Subcutaneous preadipocyte (primary cell): ENCODE results near the gene LCE1C. TPM values are rescaled to one million over a fixed set of nuclear protein-coding genes. Genes with fewer than 3 reads are reported as not detected.

Source experiments
- total RNA-seq: library from RNA; depleted of rRNA; stranded (reverse); fragments of >200 nt; gene quantifications from 2 replicates; pipeline ENCODE4 v1.2.3, GENCODE V29; 2012

LCE1C gene, protein sequence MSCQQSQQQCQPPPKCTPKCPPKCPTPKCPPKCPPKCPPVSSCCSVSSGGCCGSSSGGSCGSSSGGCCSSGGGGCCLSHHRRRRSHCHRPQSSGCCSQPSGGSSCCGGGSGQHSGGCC
- not detected in 2 replicates for total RNA-seq

GRCh38 chr1:152806576-152806975, at the start of gene LCE1C:
LCE1C (minus strand) TSS chr1:152806651; CDS start chr1:152805478, 1,173 bp downstream.

GRCh38 chr1:152842556-152842955, 36.1 kb upstream of the LCE1C start, which contains the start of gene LCE6A:
LCE6A (plus strand) TSS chr1:152842856; CDS start chr1:152843521, 665 bp downstream.

GRCh38 chr1:152827173-152827572, 20.7 kb upstream of the LCE1C start, which contains the start of gene LCE1A:
LCE1A (plus strand) TSS chr1:152827473; CDS start chr1:152827473, 0 bp downstream.

GRCh38 chr1:152811671-152812070, 5.2 kb upstream of the LCE1C start, which contains the start of gene LCE1B:
LCE1B (plus strand) TSS chr1:152811971; CDS start chr1:152812447, 476 bp downstream.

GRCh38 chr1:152796421-152796820, 10.0 kb downstream of the LCE1C start, which contains the start of gene LCE1D:
LCE1D (plus strand) TSS chr1:152796721; CDS start chr1:152797795, 1,074 bp downstream.

DNA sequence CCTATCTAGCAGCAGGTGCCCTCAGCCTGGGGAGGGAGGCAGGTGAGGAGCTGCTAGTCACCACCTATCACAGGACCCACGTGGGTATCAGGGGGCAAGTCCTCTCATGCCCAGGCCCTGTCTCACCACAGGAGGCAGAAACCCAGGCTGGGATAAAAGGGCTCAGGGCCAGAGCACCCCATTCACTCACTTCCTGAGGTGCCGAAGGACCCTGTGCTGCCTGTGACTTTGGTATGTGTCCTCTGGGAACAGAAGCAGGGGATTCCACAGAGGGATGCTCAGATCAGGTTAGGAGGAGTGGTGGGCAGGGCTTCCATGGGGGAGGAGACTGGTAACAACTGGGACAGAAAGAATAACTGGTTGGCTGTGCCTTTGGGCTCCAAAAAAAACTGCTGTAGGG, 20.4 kb downstream of the LCE1C start, which contains the start of gene LCE1E:
LCE1E (plus strand) TSS at position 181 of the 400 bp plus-strand sequence. CDS start 1,043 bp downstream, outside the sequence.

DNA sequence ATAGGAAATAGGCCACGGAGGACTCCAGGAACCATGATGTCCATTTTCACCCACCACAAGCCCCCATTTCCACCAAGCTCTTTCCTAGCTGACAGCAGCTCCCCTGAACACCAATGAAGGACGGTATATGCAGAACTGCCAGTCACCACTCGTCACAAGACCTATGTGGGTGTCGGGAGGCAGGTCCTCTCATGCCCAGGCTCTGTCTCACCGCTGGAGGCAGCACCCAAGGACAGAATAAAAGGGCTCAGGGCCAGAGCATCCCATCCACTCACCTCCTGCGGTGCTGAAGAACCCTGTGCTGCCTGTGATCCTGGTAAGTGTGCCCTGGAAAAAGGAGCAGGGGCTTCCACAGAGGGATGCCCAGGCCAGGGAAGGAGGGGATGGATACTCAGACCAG, 31.6 kb downstream of the LCE1C start, which contains the start of gene LCE1F:
LCE1F (plus strand) TSS at position 266 of the 400 bp plus-strand sequence. CDS start 1,232 bp downstream, outside the sequence.

GRCh38 chr1:152757747-152758146, 48.7 kb downstream of the LCE1C start, which contains the start of gene KPRP:
KPRP (plus strand) TSS chr1:152758025; CDS start chr1:152759589, 1,564 bp downstream.

Other genes starting within 250 kb of the LCE1C start
- not detected in 2 replicates for gene LCE3E, start 239.9 kb downstream of the LCE1C start, total RNA-seq
- not detected in 2 replicates for gene LCE3D, start 226.1 kb downstream of the LCE1C start, total RNA-seq
- gene LCE3C, start 206.4 kb downstream of the LCE1C start, total RNA-seq = not detected in 2 replicates
- gene LCE3B, start 192.8 kb downstream of the LCE1C start, total RNA-seq = not detected in 2 replicates
- gene LCE3A, start 183.5 kb downstream of the LCE1C start, total RNA-seq = not detected in 2 replicates
- not detected in 2 replicates for gene LCE2D, start 143.3 kb downstream of the LCE1C start, total RNA-seq
- gene LCE2C, start 131.4 kb downstream of the LCE1C start, total RNA-seq = not detected in 2 replicates
- not detected in 2 replicates for gene LCE2B, start 120.5 kb downstream of the LCE1C start, total RNA-seq
- gene LCE2A, start 108.3 kb downstream of the LCE1C start, total RNA-seq = not detected in 2 replicates
- gene LCE4A, start 98.5 kb downstream of the LCE1C start, total RNA-seq = not detected in 2 replicates
- gene KPRP, start 48.6 kb downstream of the LCE1C start, total RNA-seq = not detected in 2 replicates
- gene LCE1F, start 31.5 kb downstream of the LCE1C start, total RNA-seq = not detected in 2 replicates
- gene LCE1E, start 20.4 kb downstream of the LCE1C start, total RNA-seq = 0.37 TPM in 1 of 2 replicates, not detected in the other
- gene LCE1D, start 9.9 kb downstream of the LCE1C start, total RNA-seq = not detected in 2 replicates
- not detected in 2 replicates for gene LCE1B, start 5.3 kb upstream of the LCE1C start, total RNA-seq
- gene LCE1A, start 20.8 kb upstream of the LCE1C start, total RNA-seq = not detected in 2 replicates
- not detected in 2 replicates for gene LCE6A, start 36.2 kb upstream of the LCE1C start, total RNA-seq
- gene LCE7A, start 53.3 kb upstream of the LCE1C start, total RNA-seq = not detected in 2 replicates
- 0.37 TPM in 1 of 2 replicates, not detected in the other for gene SMCP, start 71.7 kb upstream of the LCE1C start, total RNA-seq
- gene IVL, start 101.9 kb upstream of the LCE1C start, total RNA-seq = under 0.01 TPM in 1 of 2 replicates, not detected in the other
- gene SPRR5, start 140.6 kb upstream of the LCE1C start, total RNA-seq = not detected in 2 replicates
- gene SPRR4, start 164.0 kb upstream of the LCE1C start, total RNA-seq = not detected in 2 replicates
- gene SPRR1A, start 177.4 kb upstream of the LCE1C start, total RNA-seq = not detected in 2 replicates
- gene SPRR3, start 195.1 kb upstream of the LCE1C start, total RNA-seq = not detected in 2 replicates
- gene SPRR1B, start 224.6 kb upstream of the LCE1C start, total RNA-seq = not detected in 2 replicates
- gene SPRR2D, start 234.5 kb upstream of the LCE1C start, total RNA-seq = not detected in 2 replicates